Heart right ventricle (tissue), 16 donors: ENCODE data around the gene KLK13. TPM values are rescaled to one million over a fixed set of nuclear protein-coding genes. Genes with fewer than 3 reads are reported as not detected.

Source experiments
- ATAC-seq, 8 donors: fragments of 200-7000 bp; cut with Tn5 transposase; one replicate each; pipeline ENCODE4 v1.9.1; 2020; ENCODE audit warnings: mild to moderate bottlenecking in 8 of 8, moderate library complexity in 8 of 8, moderate number of reproducible peaks in 1 of 8
- DNase-seq, 2 donors: peaks; one replicate each; pipeline ENCODE4 v3.0.0-alpha.2; 2020
- H3K27ac ChIP-seq, 10 donors: fragments of 200-600 bp; sonication (generic) in 2 of 10; one replicate each; pipeline versions ENCODE4 v1.5.0 to v1.8.0; 2020 to 2022; ENCODE audit warnings: mild to moderate bottlenecking in 3 of 10
- H3K27me3 ChIP-seq, 7 donors: fragments of 200-600 bp; one replicate each; pipeline ENCODE4 v1.8.0; 2021 to 2022; ENCODE audit warnings: mild to moderate bottlenecking in 2 of 7
- H3K36me3 ChIP-seq, 9 donors: fragments of 200-600 bp; sonication (generic) in 1 of 9; one replicate each; pipeline versions ENCODE4 v1.5.0 to v1.8.0; 2020 to 2022; ENCODE audit warnings: mild to moderate bottlenecking in 2 of 9
- H3K4me1 ChIP-seq, 9 donors: fragments of 200-600 bp; sonication (generic) in 1 of 9; one replicate each; pipeline versions ENCODE4 v1.5.0 to v1.8.0; 2020 to 2022; ENCODE audit warnings: mild to moderate bottlenecking in 4 of 9
- H3K4me3 ChIP-seq, 10 donors: fragments of 200-600 bp; sonication (generic) in 2 of 10; one replicate each; pipeline versions ENCODE4 v1.5.0 to v1.8.0; 2020 to 2022; ENCODE audit warnings: mild to moderate bottlenecking in 7 of 10, moderate library complexity in 2 of 10
- H3K9me3 ChIP-seq, 11 donors: fragments of 200-600 bp in 10 of 11; sonication (generic) in 2 of 11; one replicate each; pipeline versions ENCODE4 v1.5.0 to v1.8.0; 2013 to 2022; ENCODE audit warnings: mild to moderate bottlenecking in 2 of 11, control low read depth in 1 of 11, moderate library complexity in 1 of 11
- WGBS, 2 donors: extraction: QIAGEN DNeasy Blood & Tissue Kit; methylation state at CpG; one replicate each; pipeline ENCODE4 v1.1.7; 2013; ENCODE audit warnings: inconsistent platforms in 1 of 2; 5-methylcytosine and 5-hydroxymethylcytosine counted together
- intact Hi-C, 10 donors: fragments of 100-400 bp; cut with DNase I; formaldehyde crosslinking; loops; one replicate each; pipeline versions ENCODE4 v1.11.1 to v1.14.2; 2022
- polyA plus RNA-seq, 2 donors: library from polyadenylated mRNA; stranded (reverse); fragments of 200-250 nt; gene quantifications; one replicate each; pipeline ENCODE4 v1.2.3, GENCODE V29; 2013
- total RNA-seq, 10 donors: library from RNA; stranded (reverse); fragmentation: NEBNext Ultra II Directional in 3 of 10; extraction: Animal tissue kit (Norgen Biotek cat#: 25700) in 3 of 10; gene quantifications; one replicate each; pipeline versions ENCODE4 v1.2.1 to v1.2.4, GENCODE V29; 2021 to 2023
- TF ChIP-seq, protein P1 (sequence below), 9 donors: fragments of 200-600 bp; sonication (generic) in 2 of 9; IDR thresholded peaks; one replicate each; pipeline versions ENCODE4 v1.5.0 to v1.8.0; 2021 to 2022; ENCODE audit warnings: antibody characterized with exemption in 9 of 9, mild to moderate bottlenecking in 5 of 9, moderate library complexity in 1 of 9
- donor health status: Arrhythmogenic right ventricular cardiomyopathy.
- donor health status: ischemic (EF 13 %, LVEDD 7.1; RV severe dilation, severe dysfunction).
- donor health status: healthy with polysubstance abuse.
- donor health status: DM: no; HTN: yes; CAD: no.
- donor health status: DM: no; HTN: no; CAD: no.
- donor health status: ischemic (EF 25% LVEDD 6.9; RV normal size, moderate dysfunction).
- donor health status: ischemic (EF 25% LVEDD 5.7; RV mildly dilated, moderate dysfunction).
- donor health status: healthy.
- donor health status: DM: yes; HTN: yes; CAD: no.
- donor health status: Ischemic cardiomyopathy.
- donor health status: ischemic (EF 35%, LVEDD 5.7; RV mildly dilated, moderate dysfunction).
- donor health status: nonischemic (EF 11% LVEDD 7.7; RV severe dilation, severe dysfunction).
- donor health status: DM: yes; HTN: yes; CAD: no.
- donor health status: PGD.
- donor health status: ischemic (EF 29% LVEDD 5.4; RV normal size, mild dysfunction).
- donor health status: nonischemic (EF 23%, LVEDD 6.1; RV moderate dilation, normal function).

Gene KLK13
- total and polyA plus RNA-seq, 12 donors, result 0.32 to 1.3 TPM; not detected in 10

DNA sequence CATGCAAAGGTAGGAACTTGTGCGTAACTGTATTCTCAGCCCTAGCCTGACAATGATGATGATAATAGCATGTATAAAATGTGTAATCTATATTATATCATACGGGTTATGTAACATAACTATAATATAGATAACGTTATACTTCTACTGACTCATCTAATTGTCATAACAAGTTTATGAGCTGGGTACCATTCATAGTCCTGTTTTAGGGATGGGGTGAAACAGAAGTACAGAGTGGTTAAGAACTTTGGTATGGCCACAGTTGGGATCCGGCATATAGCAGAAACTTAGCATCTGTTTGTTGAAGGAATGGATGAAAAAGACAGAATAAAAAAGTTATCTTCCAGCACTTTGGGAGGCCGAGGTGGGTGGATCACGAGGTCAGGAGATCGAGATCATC lies 38.1 kb upstream of the KLK13 start:
- Histone ChIP-seq H3K4me1 (peaks cover 0 to 44% (median 19%) of the 10 kb centered on the region in 9 donors), H3K4me3 (no peak overlapping the region), H3K9me3 (no peaks in the 10 kb centered on the region), H3K27me3 (no peaks in the 10 kb centered on the region), H3K36me3 (peaks cover 0 to 55% (median 6%) of the 10 kb centered on the region in 9 donors), H3K27ac (no peak overlapping the region)
- TF ChIP-seq, protein P1, sequence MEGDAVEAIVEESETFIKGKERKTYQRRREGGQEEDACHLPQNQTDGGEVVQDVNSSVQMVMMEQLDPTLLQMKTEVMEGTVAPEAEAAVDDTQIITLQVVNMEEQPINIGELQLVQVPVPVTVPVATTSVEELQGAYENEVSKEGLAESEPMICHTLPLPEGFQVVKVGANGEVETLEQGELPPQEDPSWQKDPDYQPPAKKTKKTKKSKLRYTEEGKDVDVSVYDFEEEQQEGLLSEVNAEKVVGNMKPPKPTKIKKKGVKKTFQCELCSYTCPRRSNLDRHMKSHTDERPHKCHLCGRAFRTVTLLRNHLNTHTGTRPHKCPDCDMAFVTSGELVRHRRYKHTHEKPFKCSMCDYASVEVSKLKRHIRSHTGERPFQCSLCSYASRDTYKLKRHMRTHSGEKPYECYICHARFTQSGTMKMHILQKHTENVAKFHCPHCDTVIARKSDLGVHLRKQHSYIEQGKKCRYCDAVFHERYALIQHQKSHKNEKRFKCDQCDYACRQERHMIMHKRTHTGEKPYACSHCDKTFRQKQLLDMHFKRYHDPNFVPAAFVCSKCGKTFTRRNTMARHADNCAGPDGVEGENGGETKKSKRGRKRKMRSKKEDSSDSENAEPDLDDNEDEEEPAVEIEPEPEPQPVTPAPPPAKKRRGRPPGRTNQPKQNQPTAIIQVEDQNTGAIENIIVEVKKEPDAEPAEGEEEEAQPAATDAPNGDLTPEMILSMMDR (IDR thresholded peaks at IDR 0.05), result no peak
- ATAC-seq (no peak), DNase-seq (no peak)
- intact Hi-C loops, result loop anchor here in 4 of 10 donors (10.0 kb wide), 2 partner anchors 262 to 492 kb away; partner anchors contain the start of genes CLDND2 (in 1 of the 4) and ETFB (in 1 of the 4)
- WGBS, 2 donors, result 86 to 94% methylated on average over 7 of the region's 7 CpGs

DNA sequence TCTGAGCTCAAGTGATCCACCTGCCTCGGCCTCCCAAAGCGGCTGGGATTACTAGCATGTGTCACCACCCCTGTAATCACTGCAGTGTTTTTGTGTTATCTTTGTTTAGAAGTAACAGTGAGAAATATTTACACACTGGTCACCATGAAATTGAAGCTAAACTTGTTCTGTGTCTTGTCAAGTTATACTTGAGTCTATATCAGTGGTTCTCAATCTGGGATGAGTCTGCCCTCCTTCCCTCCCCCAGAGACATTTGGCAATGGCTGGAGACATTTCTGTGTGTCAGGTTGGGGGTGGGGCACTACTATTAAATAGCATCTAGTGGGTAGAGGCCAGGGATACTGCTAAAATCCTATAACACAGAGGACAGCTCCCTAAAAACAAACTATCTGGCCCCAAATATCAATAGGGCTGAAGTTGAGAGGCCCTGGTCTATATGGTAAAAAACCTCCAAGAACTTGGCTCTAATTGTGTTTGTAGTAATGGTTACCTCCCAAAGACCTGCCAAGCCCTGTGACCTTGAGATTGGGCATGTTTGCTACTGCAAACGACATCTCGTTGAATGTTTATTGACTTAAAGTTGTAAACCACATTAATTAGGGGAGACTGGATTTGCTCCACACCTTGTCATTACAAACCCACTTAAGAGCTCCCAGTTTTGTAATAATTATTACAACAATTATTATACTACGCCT lies 36.4 kb upstream of the KLK13 start:
- DNase-seq (no peak), ATAC-seq (peak in 3 of 8 donors; percentile 16 to 30 (median 20))
- WGBS, 2 donors, result 63 to 68% methylated on average over 5 of the region's 5 CpGs
- Histone ChIP-seq H3K27ac (peak overlapping the region in 4 of 10 donors; percentile 5 to 31 (median 19)), H3K9me3 (no peaks in the 10 kb centered on the region), H3K4me3 (no peak overlapping the region), H3K36me3 (peaks cover 0 to 58% (median 6%) of the 10 kb centered on the region in 9 donors), H3K27me3 (no peaks in the 10 kb centered on the region), H3K4me1 (peaks cover 0 to 31% (median 10%) of the 10 kb centered on the region in 9 donors)
- intact Hi-C loops, result loop anchor here in 4 of 10 donors (10.0 kb wide), 2 partner anchors 263 to 493 kb away; partner anchors contain the start of genes CLDND2 (in 1 of the 4) and ETFB (in 1 of the 4)
- TF ChIP-seq, protein P1 (IDR thresholded peaks at IDR 0.05), result no peak

- TF ChIP-seq, protein P1 (IDR thresholded peaks at IDR 0.05), result no peak
- Histone ChIP-seq H3K4me1 (peaks cover 0 to 31% (median 10%) of the 10 kb centered on the region in 9 donors), H3K27me3 (no peaks in the 10 kb centered on the region), H3K9me3 (no peaks in the 10 kb centered on the region), H3K4me3 (no peak overlapping the region), H3K27ac (peak overlapping the region in 1 of 10 donors; percentile 31), H3K36me3 (peaks cover 0 to 58% (median 6%) of the 10 kb centered on the region in 9 donors)
- ATAC-seq, result no peak
- intact Hi-C loops, result loop anchor here in 4 of 10 donors (10.0 kb wide), 2 partner anchors 264 to 494 kb away; partner anchors contain the start of genes CLDND2 (in 1 of the 4) and ETFB (in 1 of the 4)
- DNase-seq, result no peak
- 55 to 58% methylated on average over 3 of the region's 3 CpGs for WGBS, 2 donors
These were observed 35.7 kb upstream of the KLK13 start for GRCh38 chr19:51100601-51101000.

- TF ChIP-seq, protein P1 (IDR thresholded peaks at IDR 0.05), result peak in 2 of 9 donors; percentile 1 to 3
- ATAC-seq, result no peak
- intact Hi-C loops, result loop anchor here in 6 of 10 donors (5.0 to 10.0 kb wide), 5 partner anchors 72 to 174 kb away; partner anchors contain the start of gene KLK11 (in 1 of the 6)
- Histone ChIP-seq H3K27ac (peak overlapping the region in 3 of 10 donors; percentile 22 to 73 (median 30)), H3K36me3 (peaks cover 0 to 49% (median 6%) of the 10 kb centered on the region in 9 donors), H3K9me3 (no peaks in the 10 kb centered on the region), H3K4me1 (peaks cover 0 to 35% (median 10%) of the 10 kb centered on the region in 9 donors), H3K4me3 (peak overlapping the region in 5 of 10 donors; percentile 7 to 36 (median 20)), H3K27me3 (no peaks in the 10 kb centered on the region)
- 57 to 66% methylated on average over 22 of the region's 22 CpGs for WGBS, 2 donors
- no peak for DNase-seq
These were observed 34.1 kb upstream of the KLK13 start for GRCh38 chr19:51099047-51099382.
